GM18517 (cell line): Measurements from ENCODE around the gene C15orf61.

Experiments used
- ATAC-seq: cut with Tn5 transposase; IDR thresholded peaks from one replicate; pipeline ENCODE4 v1.9.1; 2021; ENCODE audit warnings: mild to moderate bottlenecking, moderate library complexity; ENCODE audit not compliant: unreplicated experiment

The C15orf61 gene

GRCh38 chr15:67512933-67513714 is 7.8 kb upstream of the C15orf61 start:
- ATAC-seq, result no peak

- no peak for ATAC-seq
Measured at GRCh38 chr15:67515090-67515489, 5.8 kb upstream of the C15orf61 start.

- no peak for ATAC-seq
Measured at GRCh38 chr15:67515557-67515956, 5.4 kb upstream of the C15orf61 start.

GRCh38 chr15:67520321-67521028 is 456 bp upstream of the C15orf61 start:
- ATAC-seq, result no peak

GRCh38 chr15:67521783-67522568 is 1.0 kb downstream of the C15orf61 start:
- ATAC-seq, result peak; percentile 8

GRCh38 chr15:67523330-67523729 is 2.4 kb downstream of the C15orf61 start:
- ATAC-seq, result no peak

- no peak for ATAC-seq
Measured at GRCh38 chr15:67524235-67524634, 3.3 kb downstream of the C15orf61 start.

GRCh38 chr15:67528513-67528912 is 7.6 kb downstream of the C15orf61 start:
- no peak for ATAC-seq

- ATAC-seq, result no peak
Measured at GRCh38 chr15:67531379-67531914, 10.5 kb downstream of the C15orf61 start.

GRCh38 chr15:67533873-67534272 is 12.9 kb downstream of the C15orf61 start:
- ATAC-seq, result no peak

GRCh38 chr15:67534360-67534759 is 13.4 kb downstream of the C15orf61 start:
- ATAC-seq, result no peak

- no peak for ATAC-seq
Measured at GRCh38 chr15:67537771-67538170, 16.8 kb downstream of the C15orf61 start.

GRCh38 chr15:67542420-67543347 is 21.8 kb downstream of the C15orf61 start, which contains the start of gene MAP2K5:
TSS of gene MAP2K5 (plus strand) at chr15:67542703. CDS start at chr15:67543336, 633 bp downstream.
- ATAC-seq, result peak; percentile 36

GRCh38 chr15:67543348-67543718 is 22.4 kb downstream of the C15orf61 start:
- no peak for ATAC-seq

- ATAC-seq, result no peak
Measured at GRCh38 chr15:67544475-67544874, 23.5 kb downstream of the C15orf61 start.

- no peak for ATAC-seq
Measured at GRCh38 chr15:67545864-67546263, 24.9 kb downstream of the C15orf61 start.

- ATAC-seq, result no peak
Measured at GRCh38 chr15:67547064-67547463, 26.1 kb downstream of the C15orf61 start.

GRCh38 chr15:67547836-67548235 is 26.9 kb downstream of the C15orf61 start:
- no peak for ATAC-seq

GRCh38 chr15:67548236-67548852 is 27.4 kb downstream of the C15orf61 start:
- no peak for ATAC-seq
